NCI-H2029 (cell line): Measurements from ENCODE around the gene CCSER1.
"Not testable (repeated sequence)": the region's sequence is repeated elsewhere in the genome, so short reads cannot be mapped to it uniquely, and the experiment has no call there.

Experiments
- DNase-seq: peaks from one replicate; lab custom pipeline; 2025; lab: John Stamatoyannopoulos, UW

Gene CCSER1

DNA sequence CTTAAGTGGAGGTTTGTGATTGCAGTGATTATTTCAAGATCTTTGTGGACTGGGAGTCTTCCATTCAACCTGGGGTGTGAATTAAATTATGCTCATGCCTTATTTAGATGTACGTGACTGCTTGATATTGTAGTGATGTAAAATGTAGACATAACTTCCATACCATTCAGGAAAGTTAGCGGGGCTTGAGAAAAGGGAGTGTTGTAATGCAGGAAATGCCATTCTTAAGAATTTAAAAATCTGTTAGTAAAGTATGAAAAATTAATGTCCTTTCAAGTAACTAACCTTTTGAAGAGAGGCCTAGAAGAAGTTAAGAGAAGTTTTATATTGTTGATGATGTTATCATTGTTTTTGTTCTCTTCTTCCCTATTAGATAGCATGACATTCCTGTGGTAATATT is 318.2 kb downstream of the CCSER1 start:
- no peak for DNase-seq

DNA sequence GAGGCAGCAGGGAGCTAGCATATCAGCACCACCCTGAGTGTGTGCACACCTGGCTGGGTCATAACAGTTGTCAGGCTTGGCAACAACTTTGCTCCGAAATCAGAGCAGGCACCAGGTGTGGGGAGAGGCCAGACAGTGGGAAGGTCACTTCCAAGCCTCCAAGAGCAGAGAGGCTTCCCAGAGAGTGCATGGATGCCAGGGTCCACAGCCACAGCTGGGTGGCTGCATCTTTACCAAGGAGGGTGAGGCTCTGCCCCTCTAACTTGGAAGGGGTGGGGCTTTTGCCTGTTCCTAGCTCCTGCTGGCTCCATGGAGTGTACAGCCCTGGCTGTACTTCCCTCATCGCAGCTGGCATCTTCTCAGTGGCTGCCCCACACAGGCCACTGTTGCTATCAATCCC is 322.4 kb downstream of the CCSER1 start:
- DNase-seq: no peak

DNA sequence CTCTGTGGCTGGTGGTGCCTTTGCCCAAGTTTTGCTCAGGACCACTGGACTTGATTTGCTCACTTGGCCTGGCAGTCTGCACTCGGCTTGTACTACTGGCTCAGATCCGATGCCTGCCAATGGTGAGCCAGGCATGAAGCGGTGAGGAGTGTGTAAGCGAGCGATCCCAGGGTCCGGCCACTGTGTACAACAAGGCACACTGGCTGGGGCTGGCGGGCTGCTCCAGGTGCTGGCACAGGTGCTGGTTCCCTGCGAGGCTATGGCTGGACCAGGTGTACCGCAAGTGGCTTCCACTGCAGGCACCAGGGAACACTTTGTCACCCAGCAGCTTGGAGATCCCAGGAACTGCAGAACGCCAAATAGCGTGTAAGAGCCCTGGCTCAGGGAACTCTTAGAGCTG is 329.7 kb downstream of the CCSER1 start:
- no peak for DNase-seq

DNA sequence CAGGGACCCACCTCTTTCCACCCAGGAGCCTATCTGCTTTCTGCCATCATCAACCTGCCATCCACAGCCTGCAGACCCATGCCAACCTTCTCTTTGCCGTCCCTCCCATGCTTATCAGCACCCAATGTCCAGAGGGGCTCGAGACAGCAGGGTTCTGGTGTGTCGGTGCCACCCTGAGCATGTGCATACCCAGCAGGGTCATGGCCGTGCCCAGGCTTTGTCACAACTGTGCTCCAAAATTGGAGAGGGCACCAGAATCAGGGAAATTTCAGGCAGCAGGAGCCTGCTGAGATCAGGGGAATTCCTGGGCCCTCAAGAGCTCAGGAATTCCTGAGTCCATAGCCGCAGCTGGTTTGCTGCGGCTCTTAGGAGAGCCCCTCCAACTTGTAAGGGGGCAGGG is 330.6 kb downstream of the CCSER1 start:
- DNase-seq: no peak

DNA sequence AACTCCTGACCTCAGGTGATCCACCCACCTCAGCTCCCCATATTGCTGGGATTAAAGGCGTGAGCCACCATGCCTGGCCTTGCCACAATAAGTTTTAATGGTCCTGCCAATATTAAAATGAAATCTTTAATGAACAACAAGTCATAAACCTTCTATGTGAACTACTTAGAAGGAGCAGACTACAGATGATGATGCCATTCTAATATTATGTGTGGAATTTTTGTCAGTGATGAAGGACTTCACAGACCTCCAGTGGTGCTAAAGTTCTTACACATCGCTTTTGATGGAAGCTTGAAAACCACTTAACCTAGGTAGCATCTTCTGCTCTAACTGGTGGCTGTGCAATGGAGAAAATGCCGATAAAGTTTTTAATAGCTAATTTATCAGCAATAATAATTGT is 331.4 kb downstream of the CCSER1 start:
- no peak for DNase-seq

DNA sequence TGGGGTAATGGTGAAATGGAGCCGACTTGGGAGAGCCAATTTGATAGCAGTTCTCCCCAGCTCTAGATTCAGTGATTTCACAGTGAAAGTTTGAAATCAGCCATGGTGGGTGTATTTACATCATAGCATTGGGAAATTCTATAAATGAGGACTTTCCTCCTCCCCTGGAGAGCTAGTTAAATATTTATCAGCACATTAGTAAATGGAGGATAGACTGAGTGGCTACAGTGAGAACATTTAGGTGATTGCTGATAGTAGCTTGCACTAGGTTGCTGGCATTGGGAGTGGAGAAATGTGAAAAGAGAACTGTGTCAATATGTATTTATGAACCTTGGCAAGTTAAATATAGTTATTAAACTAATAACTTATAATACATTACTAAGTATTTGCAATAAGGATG is 347.3 kb downstream of the CCSER1 start:
- no peak for DNase-seq

DNA sequence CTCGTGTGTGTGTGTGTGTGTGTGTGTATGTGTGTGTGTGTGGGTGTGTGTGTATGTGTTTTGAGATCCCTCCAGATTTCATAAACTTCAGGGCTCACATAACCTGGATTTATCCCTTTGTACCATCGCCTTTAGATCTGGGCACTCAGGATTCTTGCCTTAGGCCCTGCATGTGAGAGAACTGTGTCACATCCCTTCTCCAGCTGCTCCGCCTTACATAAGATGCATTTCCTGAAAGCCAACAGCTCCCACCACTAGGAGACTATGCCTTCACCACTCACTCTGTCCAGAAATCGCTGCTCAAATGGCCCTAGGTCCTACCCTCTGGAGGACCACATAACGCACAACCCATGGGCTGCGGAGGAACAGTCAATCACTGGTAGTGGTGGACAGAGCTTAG is 348.8 kb downstream of the CCSER1 start:
- no peak for DNase-seq

DNA sequence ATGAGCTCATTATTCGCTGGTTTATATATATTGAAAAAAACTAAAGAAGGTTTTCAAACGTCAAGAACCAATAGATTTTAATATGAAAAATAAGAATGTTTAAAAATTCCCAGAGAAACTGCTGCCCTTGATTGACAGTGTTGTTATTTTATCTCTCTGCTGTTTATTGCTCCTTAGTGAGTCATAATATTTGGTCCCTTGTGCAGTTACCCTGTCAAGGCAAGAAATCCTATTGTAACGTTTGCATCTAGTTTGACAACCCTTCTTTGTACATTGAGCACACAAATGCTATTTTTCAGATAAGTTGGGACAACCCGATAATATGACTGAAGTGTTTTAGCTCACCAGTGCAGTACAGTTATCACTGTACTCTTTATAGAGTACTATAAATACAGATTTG is 349.4 kb downstream of the CCSER1 start:
- no peak for DNase-seq

DNA sequence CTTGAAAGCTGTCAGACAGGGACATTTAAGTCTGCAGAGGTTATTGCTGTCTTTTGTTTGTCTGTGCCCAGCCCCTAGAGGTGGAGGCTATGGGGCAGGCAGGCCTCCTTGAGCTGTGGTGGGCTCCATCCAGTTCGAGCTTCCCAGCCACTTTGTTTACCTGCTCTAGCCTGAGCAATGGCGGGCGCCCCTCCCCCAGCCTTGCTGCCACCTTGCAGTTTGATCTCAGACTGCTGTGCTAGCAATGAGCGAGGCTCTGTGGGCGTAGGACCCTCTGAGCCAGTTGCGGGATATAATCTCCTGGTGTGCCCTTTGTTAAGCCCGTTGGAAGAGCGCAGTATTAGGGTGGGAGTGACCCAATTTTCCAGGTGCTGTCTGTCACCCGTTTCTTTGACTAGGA is 357.7 kb downstream of the CCSER1 start:
- not testable (repeated sequence) for DNase-seq

DNA sequence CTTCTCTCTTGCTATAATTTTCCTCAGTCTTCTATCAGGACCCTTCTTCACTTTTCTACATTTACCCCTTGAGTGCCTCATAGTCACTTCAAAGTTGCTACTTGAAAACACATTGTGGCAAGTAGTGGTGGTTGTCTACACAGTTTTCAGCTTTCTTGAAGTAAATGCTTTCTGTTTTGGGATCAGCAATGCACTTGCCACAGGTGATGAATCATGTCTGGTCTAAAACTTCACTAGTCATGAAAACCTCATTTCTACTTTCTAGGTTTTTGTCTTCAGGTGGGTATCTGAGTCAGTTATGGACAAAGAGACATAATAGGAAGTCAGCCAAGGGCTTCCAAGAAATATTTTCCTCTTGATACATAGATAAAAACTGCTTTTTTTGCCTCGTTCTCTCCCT is 359.2 kb downstream of the CCSER1 start:
- no peak for DNase-seq

DNA sequence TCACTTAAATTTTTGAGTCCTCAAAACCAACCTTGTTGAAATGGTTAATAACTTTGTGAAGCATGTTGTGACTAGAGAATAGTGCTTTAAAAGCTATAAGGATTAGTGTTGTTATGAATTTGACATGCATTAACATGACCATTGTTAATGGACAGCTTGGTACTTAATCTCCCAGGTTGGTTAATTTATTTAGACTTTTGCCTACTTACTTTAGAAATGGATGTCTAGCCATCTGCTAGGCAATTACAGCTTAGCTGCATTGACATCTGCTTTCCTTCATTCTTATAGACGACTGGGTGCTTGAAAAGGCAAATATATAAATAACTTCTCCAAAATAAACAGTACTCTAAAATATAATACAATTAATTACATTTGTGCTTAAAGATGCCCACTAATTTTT is 368.0 kb downstream of the CCSER1 start:
- DNase-seq: no peak

DNA sequence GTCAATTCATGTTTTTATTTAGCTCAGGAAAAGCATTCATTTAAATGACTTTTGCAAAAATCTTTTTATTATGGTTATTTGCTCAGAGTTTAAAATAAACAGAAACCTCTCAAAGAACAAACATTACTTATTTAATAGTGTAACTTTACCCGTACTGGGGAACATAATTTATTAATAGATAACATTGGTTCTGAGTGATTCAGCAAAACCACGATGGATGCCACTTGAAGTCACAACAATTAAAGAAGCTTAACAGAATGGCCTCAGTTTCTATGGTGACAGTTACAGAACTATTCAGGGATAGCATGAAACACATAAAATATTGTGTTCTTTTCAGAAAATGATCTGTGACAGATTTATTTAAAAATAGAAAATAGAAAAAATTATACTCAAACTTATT is 368.7 kb downstream of the CCSER1 start:
- no peak for DNase-seq

DNA sequence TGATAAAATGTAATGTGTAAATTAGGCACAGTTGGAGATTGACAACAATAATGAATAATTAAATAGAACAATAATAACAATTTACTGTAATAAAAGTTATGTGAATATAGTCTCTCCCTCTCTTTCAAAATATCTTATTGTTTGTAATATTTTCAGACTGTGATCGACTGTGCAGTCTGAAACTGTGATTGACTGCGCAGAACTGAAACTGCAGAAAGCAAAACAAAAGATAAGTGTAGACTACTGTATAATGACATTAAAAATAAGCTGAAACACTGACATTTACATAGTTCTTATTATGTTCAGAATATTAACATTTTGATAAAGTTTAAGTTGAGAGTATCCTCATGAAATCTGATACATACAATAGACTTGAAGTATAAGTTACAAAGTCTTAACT is 371.0 kb downstream of the CCSER1 start:
- DNase-seq: no peak

DNA sequence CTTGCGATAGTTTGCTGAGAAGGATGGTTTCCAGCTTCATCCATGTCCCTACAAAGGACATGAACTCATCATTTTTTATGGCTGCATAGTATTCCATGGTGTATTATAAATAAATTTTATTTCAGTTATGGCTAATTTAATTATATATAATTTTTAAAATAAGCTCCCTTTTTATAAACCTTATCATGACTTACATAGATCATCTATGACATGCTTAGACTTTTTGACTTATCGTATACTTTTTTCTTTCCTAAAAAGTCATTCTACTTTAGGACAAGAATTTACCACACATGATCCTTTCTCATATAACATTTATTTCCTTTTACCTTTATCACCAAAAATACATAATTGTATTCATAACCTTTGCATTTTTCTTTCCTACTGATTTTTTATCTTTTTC is 376.5 kb downstream of the CCSER1 start:
- DNase-seq: no peak

DNA sequence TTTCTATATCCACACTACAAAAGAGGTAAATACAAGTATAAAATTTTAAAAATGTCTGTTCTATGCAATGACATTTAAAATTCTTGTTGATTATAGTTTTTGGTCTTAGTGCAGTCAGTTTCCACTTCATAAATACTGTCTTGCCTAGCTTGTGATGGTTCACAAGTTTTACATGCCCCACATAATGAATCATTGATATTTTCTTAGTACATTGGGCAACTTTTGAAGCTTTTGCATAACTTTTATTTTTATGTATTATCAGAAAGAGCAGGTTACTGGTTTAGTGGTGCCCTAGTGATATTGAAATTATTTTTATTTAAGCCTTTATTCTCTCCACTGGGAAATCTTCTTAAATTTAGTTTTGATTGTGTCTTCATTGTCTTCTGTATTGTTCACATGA is 388.0 kb downstream of the CCSER1 start:
- DNase-seq: no peak

DNA sequence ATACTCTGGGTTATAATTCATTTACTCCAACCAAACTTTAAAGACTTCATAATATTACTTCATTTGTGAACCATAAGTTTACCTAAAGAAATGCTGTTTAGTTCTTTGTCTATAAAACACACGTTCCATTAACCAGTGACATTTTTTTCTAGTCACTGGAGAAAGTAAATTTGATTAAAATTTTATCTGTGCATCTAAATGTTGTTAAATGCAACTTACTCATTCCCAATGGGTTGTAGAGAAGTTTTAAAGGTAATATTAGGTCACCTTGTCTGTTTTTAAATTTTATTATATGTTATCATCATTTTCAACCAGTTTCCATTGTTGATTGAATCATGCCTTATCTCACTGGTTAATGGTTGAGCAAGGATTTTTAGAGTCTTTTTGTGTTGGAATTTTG is 401.4 kb downstream of the CCSER1 start:
- DNase-seq: no peak

DNA sequence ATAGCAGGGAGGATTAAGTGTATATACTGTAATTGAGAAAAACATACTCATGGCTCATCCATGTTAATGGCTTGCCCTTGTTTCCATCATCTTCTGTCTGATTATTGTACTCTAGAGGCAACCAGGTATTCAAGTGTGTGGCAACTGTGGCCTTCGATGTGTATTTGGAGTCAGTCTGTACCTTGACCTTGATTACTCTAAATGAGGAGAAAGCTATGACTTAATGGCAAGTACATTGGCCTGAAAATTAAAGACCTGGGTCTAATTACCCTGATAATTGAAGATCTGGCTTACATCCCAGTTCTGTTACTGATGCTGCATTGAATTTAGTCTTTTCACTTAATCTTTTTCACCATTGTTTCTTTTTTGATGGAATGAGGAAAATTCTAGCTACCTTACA is 409.2 kb downstream of the CCSER1 start:
- no peak for DNase-seq

DNA sequence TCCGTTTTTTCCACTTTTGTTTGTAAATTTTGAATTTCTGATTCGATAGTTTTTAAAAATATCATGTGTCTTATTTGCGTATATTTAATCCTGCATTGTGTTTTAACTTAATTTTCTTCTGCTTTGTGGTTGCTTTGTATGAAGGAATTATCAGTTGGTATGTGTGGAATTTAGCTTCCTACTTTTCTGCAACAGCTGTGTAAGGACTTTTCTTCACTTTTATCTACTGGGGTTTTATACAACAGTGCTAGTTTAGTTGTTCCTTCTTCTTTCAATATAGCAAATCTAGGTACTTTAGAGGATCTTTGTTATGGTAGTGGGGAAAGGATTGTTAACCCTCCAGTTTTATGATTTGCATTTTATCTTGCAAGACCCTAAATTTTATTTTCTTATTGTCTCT is 410.3 kb downstream of the CCSER1 start:
- DNase-seq: no peak

DNA sequence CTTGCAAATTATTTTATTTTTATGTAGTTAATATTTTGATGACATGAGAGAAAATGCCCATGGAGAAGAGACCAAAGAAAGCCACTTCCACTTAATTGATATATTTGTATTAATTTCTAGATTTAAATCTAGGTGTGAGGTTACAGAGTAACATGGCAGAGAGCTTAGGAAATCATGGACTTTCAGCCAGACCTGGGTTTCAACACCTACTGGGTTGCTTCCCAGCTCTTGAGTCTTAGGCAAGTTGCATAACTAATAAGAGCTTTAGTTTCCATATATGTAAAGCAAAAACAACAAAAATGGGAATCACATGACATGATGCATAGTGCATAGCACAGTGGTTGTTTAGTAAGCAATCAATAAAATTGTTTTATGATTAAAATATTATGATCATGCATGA is 413.3 kb downstream of the CCSER1 start:
- no peak for DNase-seq

DNA sequence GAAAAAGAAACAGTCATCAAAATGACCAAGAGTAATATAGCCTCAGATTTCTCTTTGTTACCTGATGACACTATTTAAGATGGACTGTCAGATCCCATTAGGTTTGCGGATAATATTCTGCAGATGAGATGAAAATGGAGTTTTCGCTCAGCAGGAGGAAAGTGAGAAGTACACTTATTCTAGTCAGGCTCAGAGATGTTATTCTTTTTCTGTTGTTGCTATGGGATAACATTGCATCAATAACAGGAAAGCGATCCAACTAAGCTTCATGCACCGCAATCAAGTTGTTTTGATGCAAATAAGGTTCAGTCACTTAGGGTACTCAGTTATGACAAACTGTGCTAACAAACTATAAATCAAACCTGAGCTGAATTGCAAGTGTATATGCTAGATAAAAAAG is 415.0 kb downstream of the CCSER1 start:
- peak; percentile 13 for DNase-seq

DNA sequence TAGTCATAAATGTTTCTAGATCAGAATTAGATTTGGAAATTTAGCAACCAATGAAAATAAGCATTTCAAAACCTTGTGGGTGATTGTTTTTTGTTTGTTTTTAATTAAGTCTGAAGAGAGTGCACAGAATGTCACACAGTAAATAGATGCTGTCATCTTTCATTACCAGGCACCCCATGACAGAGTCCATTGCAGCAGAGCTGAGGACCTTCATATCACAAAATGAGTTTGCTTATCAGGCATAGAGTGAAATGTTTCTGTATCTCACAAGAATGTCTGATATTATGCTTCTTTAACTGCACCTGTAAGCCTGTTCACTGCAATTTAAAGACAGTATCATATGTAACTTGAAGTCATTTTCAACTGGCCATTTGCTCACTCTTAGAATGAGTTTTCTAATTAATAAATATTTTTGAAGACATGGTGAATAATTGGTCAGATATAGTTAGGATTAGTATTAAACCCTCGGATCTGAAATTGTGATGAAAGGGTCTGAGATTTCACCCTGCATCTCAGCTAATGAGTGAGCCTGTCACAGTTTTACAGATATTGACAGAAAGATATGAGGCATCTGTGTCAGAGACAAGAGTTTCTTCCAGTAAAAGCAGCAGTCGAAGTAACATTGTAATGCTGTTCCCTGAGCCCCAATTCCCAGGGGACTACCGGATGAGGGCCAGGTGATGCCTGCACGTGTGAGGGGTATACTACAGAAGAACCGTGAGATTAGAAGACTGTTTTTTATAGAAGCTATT is 416.4 kb downstream of the CCSER1 start:
- peak; percentile 24 for DNase-seq

DNA sequence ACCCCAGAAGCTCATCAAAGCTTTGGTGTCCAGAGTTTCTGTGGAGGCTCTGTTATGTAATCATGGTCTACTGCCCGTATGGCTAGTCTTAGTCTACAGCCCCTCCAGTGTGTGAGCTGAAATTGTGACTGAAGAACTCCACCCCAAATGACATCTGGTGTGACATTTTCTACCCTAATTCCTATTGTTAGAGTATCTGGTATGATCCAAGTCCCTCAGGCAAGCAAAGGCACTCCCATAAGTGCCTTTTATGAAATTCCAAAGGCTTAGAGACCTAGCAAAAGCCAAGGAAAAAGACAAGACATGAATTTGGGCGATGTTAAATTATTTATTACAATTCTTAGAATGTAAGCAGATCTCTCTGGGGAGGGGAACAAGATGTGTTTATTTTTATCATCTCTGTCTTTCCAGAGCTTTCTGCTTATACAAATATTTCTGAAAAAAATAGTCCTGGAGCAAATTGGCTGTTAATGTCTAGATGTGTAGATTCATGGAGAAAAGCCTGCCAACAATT is 417.4 kb downstream of the CCSER1 start:
- no peak for DNase-seq

DNA sequence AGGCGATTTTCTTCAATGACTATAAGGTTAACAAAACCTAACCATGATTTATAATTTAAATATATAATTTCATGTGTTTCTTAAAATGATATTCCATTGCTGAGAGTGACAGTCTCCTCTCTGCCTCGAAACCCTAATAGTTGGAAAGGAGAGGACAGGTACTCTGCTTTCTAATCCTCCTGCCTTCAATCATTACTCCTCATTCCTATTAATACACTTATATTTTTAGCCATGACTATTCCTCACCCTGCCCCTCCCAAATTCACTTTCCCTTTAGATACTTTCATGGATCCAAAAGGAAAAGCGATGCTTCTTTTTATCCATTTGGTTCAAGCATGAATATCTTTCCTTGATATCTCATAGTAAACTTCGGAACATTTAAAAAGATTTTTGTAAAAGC is 418.2 kb downstream of the CCSER1 start:
- DNase-seq: no peak

DNA sequence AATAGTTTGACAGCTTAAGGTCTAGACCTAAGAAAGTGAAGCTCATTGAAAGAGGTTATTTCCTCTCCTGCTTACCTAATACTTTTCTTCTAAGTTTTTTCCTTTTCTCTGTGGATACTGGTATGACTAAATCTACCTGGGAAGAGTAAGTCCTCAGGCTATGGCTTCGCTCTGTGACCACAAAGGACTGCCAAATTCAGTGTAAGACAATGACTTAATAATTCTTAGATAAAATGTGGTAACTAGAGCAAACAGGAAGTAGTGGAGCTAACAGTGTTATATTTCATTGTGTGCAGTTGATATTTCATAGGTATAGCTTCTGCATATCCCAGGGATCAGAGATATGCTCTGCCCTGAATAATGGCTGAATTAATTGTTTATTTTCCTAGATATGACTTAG is 418.9 kb downstream of the CCSER1 start:
- peak; percentile 27 for DNase-seq
